Measurements from ENCODE around the gene KCNG1.

KCNG1 gene

DNA sequence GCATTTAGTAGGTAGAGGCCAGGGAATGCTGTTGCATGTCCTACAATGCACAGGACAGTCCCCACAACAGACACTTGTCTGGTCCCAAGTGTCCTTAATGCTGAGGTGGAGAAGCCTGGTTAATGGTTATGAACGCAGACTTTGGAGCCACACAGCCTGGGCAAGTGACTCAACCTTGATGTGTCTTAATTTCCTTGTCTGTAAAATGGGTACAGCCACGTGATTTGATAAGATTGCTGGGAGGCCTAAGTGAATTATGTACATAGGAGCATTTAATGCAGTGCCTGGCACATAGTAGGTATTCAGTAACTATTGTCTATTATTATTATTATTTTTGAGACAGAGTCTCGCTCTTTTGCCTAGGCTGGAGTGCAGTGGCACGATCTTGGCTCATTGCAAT lies 11.4 kb downstream of the KCNG1 start:
- peaks cover 14% of the 10 kb centered on the region for H3K4me1 ChIP-seq (ENCODE audit: control insufficient read depth, insufficient read depth, low read length, poor library complexity, severe bottlenecking)
- H3K4me3 ChIP-seq (ENCODE audit: extremely low read depth, insufficient read depth, low read length, poor library complexity, severe bottlenecking), result no peak overlapping the region
- no peaks in the 10 kb centered on the region for H3K9me3 ChIP-seq (ENCODE audit: control insufficient read depth, low read length)
- 90 to 94% methylated on average over 3 of the region's 4 CpGs for WGBS, 2 experiments (ENCODE audit: insufficient coverage in 2 of 2)
- no peak overlapping the region for H3K27ac ChIP-seq (ENCODE audit: low read depth, low read length, severe bottlenecking)
- peaks cover 43% of the 10 kb centered on the region for H3K36me3 ChIP-seq (ENCODE audit: control insufficient read depth, insufficient read depth, low read length)

DNA sequence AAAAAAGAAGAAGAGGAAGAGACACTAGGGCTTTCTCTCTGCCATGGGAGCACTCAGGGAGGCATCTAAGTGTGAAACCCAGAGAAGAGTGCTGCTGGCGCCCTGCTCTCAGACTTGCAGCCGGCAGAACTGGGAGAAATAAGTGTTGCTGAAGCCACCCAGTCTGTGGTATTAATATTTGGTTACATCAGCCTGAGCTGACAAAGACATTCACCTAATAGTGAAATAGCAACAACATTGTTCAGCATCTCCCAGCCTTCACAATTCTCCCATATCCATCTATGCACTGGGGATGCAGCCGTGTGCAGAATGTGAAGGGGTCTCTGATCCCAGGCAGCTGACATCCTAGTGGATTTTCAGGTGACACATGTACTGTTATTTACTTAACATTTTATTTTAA lies 12.0 kb downstream of the KCNG1 start:
- H3K4me1 ChIP-seq (ENCODE audit: control insufficient read depth, insufficient read depth, low read length, poor library complexity, severe bottlenecking), result peaks cover 14% of the 10 kb centered on the region
- H3K36me3 ChIP-seq (ENCODE audit: control insufficient read depth, insufficient read depth, low read length), result peaks cover 44% of the 10 kb centered on the region
- no peak overlapping the region for H3K27ac ChIP-seq (ENCODE audit: low read depth, low read length, severe bottlenecking)
- no peak overlapping the region for H3K4me3 ChIP-seq (ENCODE audit: extremely low read depth, insufficient read depth, low read length, poor library complexity, severe bottlenecking)
- WGBS, 2 experiments (ENCODE audit: insufficient coverage in 2 of 2), result 93% methylated on average over 2 of the region's 3 CpGs; no CpG with 5 or more reads in 1 of the 2 experiments
- H3K9me3 ChIP-seq (ENCODE audit: control insufficient read depth, low read length), result no peaks in the 10 kb centered on the region

DNA sequence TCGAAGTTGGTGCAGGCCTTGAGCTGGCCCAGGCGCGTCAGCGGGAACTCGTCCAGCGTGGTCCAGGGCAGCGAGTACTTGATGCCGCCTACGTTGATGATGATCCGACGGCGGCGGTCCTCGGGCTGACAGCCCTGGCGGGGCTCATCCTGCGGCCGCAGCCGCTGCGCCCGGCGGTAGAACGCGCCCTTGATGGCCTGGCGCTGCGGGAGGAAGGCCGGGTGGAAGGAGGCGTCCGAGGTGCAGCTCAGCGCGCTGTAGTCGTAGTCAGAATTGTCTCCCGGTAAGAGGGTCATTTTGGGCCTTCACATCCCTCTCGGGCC lies 12.9 kb downstream of the KCNG1 start:
- Histone ChIP-seq H3K9me3 (ENCODE audit: control insufficient read depth, low read length) (no peaks in the 10 kb centered on the region), H3K36me3 (ENCODE audit: control insufficient read depth, insufficient read depth, low read length) (peaks cover 49% of the 10 kb centered on the region), H3K4me1 (ENCODE audit: control insufficient read depth, insufficient read depth, low read length, poor library complexity, severe bottlenecking) (peaks cover 14% of the 10 kb centered on the region), H3K27ac (ENCODE audit: low read depth, low read length, severe bottlenecking) (no peak overlapping the region), H3K4me3 (ENCODE audit: extremely low read depth, insufficient read depth, low read length, poor library complexity, severe bottlenecking) (no peak overlapping the region)
- 95 to 97% methylated on average over 31 to 32 of the region's 33 CpGs for WGBS, 2 experiments (ENCODE audit: insufficient coverage in 2 of 2)

DNA sequence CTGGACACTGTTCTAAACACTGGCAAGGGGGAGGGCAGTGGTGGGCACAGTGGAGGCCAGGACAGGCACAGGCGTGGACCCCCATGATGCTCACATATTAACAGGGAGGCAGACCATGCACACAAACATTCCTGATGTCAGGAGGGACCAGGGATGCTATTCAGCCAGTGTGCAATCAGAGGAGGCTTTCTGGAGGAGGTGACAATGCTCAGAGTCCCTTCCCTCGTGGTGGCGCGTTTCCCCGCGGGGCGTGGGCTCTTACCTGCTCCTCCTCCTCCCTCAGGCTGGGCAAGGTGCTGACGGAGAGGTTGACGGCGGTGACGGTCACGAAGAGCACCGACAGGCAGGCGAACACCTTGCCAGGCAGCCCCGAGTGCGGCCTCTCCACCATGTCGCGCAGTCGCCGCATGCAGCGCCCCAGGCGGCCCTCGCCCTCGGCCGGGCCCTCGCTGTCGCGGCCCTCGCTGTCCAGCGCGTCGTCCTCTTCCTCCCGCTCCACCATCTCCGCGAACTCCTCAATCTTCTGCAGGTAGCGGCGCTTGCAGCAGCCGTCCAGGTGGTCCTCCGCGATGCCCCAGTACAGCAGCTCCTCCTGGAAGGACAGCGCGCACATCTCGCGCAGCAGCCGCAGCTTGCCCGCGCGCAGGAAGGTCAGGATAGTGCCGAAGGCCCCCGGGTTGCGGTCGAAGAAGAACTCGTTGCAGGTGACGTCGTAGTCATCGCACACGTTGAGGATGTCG lies 13.4 kb downstream of the KCNG1 start:
- H3K36me3 ChIP-seq (ENCODE audit: control insufficient read depth, insufficient read depth, low read length), result peaks cover 54% of the 10 kb centered on the region
- peaks cover 8% of the 10 kb centered on the region for H3K4me1 ChIP-seq (ENCODE audit: control insufficient read depth, insufficient read depth, low read length, poor library complexity, severe bottlenecking)
- WGBS, 2 experiments (ENCODE audit: insufficient coverage in 2 of 2), result 94 to 97% methylated on average over 53 to 58 of the region's 58 CpGs
- H3K27ac ChIP-seq (ENCODE audit: low read depth, low read length, severe bottlenecking), result no peak overlapping the region
- H3K9me3 ChIP-seq (ENCODE audit: control insufficient read depth, low read length), result no peaks in the 10 kb centered on the region
- no peak overlapping the region for H3K4me3 ChIP-seq (ENCODE audit: extremely low read depth, insufficient read depth, low read length, poor library complexity, severe bottlenecking)

DNA sequence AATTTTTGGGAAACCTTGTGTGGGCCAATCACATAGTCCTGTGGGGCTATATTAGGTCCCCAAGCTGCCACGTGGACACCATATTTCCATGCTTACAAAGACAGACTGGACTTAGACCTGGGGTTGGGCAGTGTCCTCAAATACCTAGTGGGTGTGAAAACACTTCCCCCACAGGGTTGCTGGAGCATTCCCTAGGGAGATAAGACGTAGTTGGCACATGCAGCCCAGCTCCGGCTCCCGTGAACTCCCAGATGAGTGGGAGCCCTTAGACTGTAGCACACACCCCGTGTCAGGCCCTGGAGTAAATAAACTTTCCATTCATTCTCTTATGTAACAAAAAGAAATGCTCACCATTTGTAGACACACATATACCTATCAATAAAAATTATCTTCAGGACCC lies 14.2 kb downstream of the KCNG1 start:
- 92 to 98% methylated on average over 4 of the region's 5 CpGs for WGBS, 2 experiments (ENCODE audit: insufficient coverage in 2 of 2)
- Histone ChIP-seq H3K9me3 (ENCODE audit: control insufficient read depth, low read length) (no peaks in the 10 kb centered on the region), H3K4me1 (ENCODE audit: control insufficient read depth, insufficient read depth, low read length, poor library complexity, severe bottlenecking) (peaks cover under 1% of the 10 kb centered on the region), H3K36me3 (ENCODE audit: control insufficient read depth, insufficient read depth, low read length) (peaks cover 62% of the 10 kb centered on the region), H3K4me3 (ENCODE audit: extremely low read depth, insufficient read depth, low read length, poor library complexity, severe bottlenecking) (no peak overlapping the region), H3K27ac (ENCODE audit: low read depth, low read length, severe bottlenecking) (no peak overlapping the region)

DNA sequence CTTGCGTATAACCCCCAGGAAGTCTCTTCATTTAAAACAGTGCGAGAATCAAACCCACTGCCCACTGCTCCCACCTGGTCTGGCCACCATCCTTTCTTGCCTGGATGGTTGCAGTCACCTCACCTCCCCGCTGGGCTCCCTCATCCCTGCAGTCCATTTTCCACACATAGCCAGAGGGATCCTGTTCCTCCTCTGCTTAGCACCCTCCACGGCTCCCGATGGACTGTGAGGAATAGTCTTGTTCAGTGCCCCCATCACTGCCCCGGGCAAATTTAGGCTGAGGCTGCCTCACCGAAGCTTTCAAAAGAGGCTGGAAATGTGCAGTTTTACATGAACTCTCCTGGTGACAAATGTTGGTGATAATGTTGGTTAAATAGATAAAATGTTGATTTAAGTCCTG lies 17.7 kb downstream of the KCNG1 start:
- 93 to 94% methylated on average over 6 to 7 of the region's 7 CpGs for WGBS, 2 experiments (ENCODE audit: insufficient coverage in 2 of 2)
- no peak overlapping the region for H3K27ac ChIP-seq (ENCODE audit: low read depth, low read length, severe bottlenecking)
- peaks cover 65% of the 10 kb centered on the region for H3K36me3 ChIP-seq (ENCODE audit: control insufficient read depth, insufficient read depth, low read length)

DNA sequence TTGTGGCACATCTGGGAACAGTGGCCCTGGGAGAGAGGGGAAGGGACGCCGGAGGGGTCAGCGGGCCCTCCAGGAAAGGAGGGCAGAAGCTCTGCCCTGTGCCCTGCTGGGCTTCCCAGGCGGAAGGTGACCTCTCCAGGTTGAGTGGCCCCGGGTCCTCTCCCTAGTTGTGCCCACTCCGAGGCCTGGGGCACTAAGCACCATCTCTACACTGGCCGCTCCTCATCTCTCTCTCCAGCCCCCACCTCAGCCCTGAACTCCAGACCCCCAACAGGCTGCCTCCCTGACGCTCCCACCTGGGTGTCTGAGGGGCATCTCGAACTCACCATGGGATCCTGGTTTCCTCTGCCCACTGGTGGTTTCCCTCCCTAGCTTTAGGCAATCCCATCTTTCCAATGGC lies 18.1 kb downstream of the KCNG1 start:
- no peak overlapping the region for H3K4me3 ChIP-seq (ENCODE audit: extremely low read depth, insufficient read depth, low read length, poor library complexity, severe bottlenecking)
- H3K36me3 ChIP-seq (ENCODE audit: control insufficient read depth, insufficient read depth, low read length), result peaks cover 60% of the 10 kb centered on the region
- 93 to 94% methylated on average over 7 to 9 of the region's 9 CpGs for WGBS, 2 experiments (ENCODE audit: insufficient coverage in 2 of 2)
- H3K4me1 ChIP-seq (ENCODE audit: control insufficient read depth, insufficient read depth, low read length, poor library complexity, severe bottlenecking), result no peaks in the 10 kb centered on the region
- no peak overlapping the region for H3K27ac ChIP-seq (ENCODE audit: low read depth, low read length, severe bottlenecking)
- H3K9me3 ChIP-seq (ENCODE audit: control insufficient read depth, low read length), result no peaks in the 10 kb centered on the region

More for the DNA sequence above, 17.7 kb downstream of the KCNG1 start:
- no peaks in the 10 kb centered on the region for H3K4me1 ChIP-seq (ENCODE audit: control insufficient read depth, insufficient read depth, low read length, poor library complexity, severe bottlenecking)
- no peak overlapping the region for H3K4me3 ChIP-seq (ENCODE audit: extremely low read depth, insufficient read depth, low read length, poor library complexity, severe bottlenecking)
- no peaks in the 10 kb centered on the region for H3K9me3 ChIP-seq (ENCODE audit: control insufficient read depth, low read length)

DNA sequence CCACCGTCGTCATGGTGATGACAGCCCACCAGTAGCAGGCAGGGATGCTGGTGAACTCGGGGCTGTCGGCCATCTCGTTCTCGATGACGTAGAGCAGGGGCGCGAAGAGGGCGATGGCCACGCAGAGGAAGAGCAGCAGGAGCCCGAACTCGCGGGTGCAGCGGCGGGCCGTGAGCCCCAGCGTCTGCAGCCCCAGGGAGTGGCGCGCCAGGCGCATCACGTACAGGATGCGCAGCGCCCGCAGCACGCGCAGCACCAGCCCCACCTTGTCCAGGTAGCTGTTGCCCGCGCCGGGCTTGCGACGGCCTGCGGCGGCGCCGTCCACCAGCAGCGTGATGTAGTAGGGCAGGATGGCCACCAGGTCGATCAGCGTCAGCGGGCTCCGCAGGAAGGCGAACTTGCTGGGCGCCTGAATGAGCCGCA lies 18.6 kb downstream of the KCNG1 start:
- Histone ChIP-seq H3K4me1 (ENCODE audit: control insufficient read depth, insufficient read depth, low read length, poor library complexity, severe bottlenecking) (no peaks in the 10 kb centered on the region), H3K36me3 (ENCODE audit: control insufficient read depth, insufficient read depth, low read length) (peaks cover 56% of the 10 kb centered on the region), H3K27ac (ENCODE audit: low read depth, low read length, severe bottlenecking) (no peak overlapping the region), H3K4me3 (ENCODE audit: extremely low read depth, insufficient read depth, low read length, poor library complexity, severe bottlenecking) (no peak overlapping the region), H3K9me3 (ENCODE audit: control insufficient read depth, low read length) (no peaks in the 10 kb centered on the region)
- WGBS, 2 experiments (ENCODE audit: insufficient coverage in 2 of 2), result 98% methylated on average over 40 to 42 of the region's 44 CpGs

DNA sequence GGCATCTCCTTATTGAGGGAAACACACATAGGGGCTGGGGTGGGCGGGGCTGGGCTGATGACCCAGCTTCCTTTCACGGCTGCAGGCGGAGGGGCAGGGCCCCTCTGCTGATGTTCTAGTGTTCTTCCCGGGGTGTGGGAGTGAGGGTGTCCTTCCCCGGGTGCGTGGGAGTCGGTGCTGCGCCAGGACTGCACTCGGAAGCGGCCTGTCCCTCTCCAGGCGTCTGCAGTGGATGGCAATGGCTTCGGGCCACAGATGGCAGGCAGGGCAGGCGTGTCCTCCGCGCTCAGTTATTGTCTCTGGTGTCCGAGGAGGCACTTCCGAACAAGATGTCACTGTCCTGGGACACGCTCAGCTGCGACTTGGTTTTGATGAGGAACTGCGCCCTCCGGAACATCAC lies 19.2 kb downstream of the KCNG1 start:
- H3K36me3 ChIP-seq (ENCODE audit: control insufficient read depth, insufficient read depth, low read length), result peaks cover 50% of the 10 kb centered on the region
- WGBS, 2 experiments (ENCODE audit: insufficient coverage in 2 of 2), result 91 to 93% methylated on average over 17 to 18 of the region's 21 CpGs
- H3K27ac ChIP-seq (ENCODE audit: low read depth, low read length, severe bottlenecking), result no peak overlapping the region
- no peaks in the 10 kb centered on the region for H3K4me1 ChIP-seq (ENCODE audit: control insufficient read depth, insufficient read depth, low read length, poor library complexity, severe bottlenecking)
- H3K9me3 ChIP-seq (ENCODE audit: control insufficient read depth, low read length), result no peaks in the 10 kb centered on the region
- H3K4me3 ChIP-seq (ENCODE audit: extremely low read depth, insufficient read depth, low read length, poor library complexity, severe bottlenecking), result no peak overlapping the region

DNA sequence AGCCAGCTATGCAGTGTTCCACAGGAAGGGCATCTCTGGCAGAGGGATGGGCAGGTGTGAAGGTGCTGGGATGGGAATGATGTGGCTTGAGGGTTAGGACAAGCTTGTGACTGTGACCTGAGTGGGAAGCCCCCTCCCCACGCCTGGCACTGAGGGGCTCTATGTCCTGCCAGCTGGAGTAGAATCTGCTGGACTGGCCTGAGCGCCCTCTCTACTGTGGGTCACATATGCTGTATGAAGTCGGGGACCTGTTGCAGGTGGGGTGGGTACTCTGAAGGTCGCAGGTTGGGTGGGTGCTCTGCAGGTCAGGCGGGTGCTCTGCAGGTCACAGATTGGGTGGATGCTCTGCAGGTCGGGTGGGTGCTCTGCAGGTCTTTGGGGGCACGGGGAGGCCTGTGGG lies 20.3 kb downstream of the KCNG1 start:
- Histone ChIP-seq H3K36me3 (ENCODE audit: control insufficient read depth, insufficient read depth, low read length) (peaks cover 41% of the 10 kb centered on the region), H3K27ac (ENCODE audit: low read depth, low read length, severe bottlenecking) (no peak overlapping the region), H3K4me1 (ENCODE audit: control insufficient read depth, insufficient read depth, low read length, poor library complexity, severe bottlenecking) (no peaks in the 10 kb centered on the region), H3K4me3 (ENCODE audit: extremely low read depth, insufficient read depth, low read length, poor library complexity, severe bottlenecking) (no peak overlapping the region), H3K9me3 (ENCODE audit: control insufficient read depth, low read length) (no peaks in the 10 kb centered on the region)
- 86 to 90% methylated on average over 4 to 5 of the region's 7 CpGs for WGBS, 2 experiments (ENCODE audit: insufficient coverage in 2 of 2)

DNA sequence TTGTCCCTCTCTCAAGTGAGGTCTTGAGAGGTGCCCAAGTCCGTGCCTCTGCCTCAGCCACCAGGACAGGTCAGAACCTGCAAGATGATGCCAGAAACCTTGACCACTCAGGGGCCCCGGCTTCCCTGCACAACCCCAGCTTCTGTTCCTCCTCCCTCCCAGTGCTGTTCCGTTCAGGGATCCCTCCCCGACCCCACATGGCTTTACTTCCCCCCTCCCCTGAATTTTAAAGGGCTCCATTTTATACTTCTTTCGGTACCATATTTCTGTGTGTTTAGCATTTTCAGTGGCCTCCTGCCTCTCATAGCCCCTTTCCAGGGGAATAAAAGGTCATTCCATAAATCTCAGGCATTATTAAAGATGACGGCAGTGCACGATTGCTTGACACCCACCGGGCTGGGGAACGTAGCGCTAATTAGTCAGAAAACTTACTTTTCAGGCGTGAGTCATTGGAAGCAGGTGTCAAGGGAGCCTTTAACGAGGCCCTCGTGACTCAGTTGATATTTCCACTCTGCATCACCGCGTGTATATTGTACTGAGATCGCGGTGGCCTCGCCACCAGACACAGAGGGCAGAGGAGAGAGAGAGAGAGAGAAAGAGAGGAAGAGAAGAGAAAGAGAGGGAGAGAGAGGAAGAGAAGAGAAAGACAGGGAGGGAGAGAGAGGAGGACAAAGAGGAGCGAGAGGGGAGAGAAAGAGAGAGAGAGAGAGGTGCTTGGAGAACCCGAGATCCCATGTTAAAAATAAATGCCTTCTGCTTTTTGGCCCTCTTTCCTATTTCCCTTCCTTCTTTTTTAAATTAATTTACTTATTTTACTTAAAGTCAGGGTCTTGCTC lies 21.3 kb downstream of the KCNG1 start:
- peaks cover 34% of the 10 kb centered on the region for H3K36me3 ChIP-seq (ENCODE audit: control insufficient read depth, insufficient read depth, low read length)
- H3K9me3 ChIP-seq (ENCODE audit: control insufficient read depth, low read length), result no peaks in the 10 kb centered on the region
- WGBS, 2 experiments (ENCODE audit: insufficient coverage in 2 of 2), result 93 to 96% methylated on average over 16 to 19 of the region's 20 CpGs
- no peak overlapping the region for H3K4me3 ChIP-seq (ENCODE audit: extremely low read depth, insufficient read depth, low read length, poor library complexity, severe bottlenecking)
- no peak overlapping the region for H3K27ac ChIP-seq (ENCODE audit: low read depth, low read length, severe bottlenecking)
- H3K4me1 ChIP-seq (ENCODE audit: control insufficient read depth, insufficient read depth, low read length, poor library complexity, severe bottlenecking), result peaks cover 7% of the 10 kb centered on the region

Measured in mesodermal cell (in vitro differentiated cells).